Mucosa of stomach (tissue), 1 donor: ENCODE data around the gene HK3.
"Not testable (repeated sequence)": the region's sequence is repeated elsewhere in the genome, so short reads cannot be mapped to it uniquely, and the experiment has no call there.

ENCODE experiments used
- H3K27me3 ChIP-seq: one replicate; pipeline ENCODE4 v1.7.0; 2013; ENCODE audit warnings: mild to moderate bottlenecking, low read length; ENCODE audit not compliant: control insufficient read depth, insufficient read depth
- H3K36me3 ChIP-seq: one replicate; pipeline ENCODE4 v1.7.0; 2013; ENCODE audit warnings: low read length; ENCODE audit not compliant: control insufficient read depth, insufficient read depth
- H3K4me1 ChIP-seq: one replicate; pipeline ENCODE4 v1.7.0; 2013; ENCODE audit warnings: mild to moderate bottlenecking, low read length; ENCODE audit not compliant: control insufficient read depth, insufficient read depth
- H3K4me3 ChIP-seq: one replicate; pipeline ENCODE4 v1.7.0; 2013; ENCODE audit warnings: low read length
- H3K9ac ChIP-seq: one replicate; pipeline ENCODE4 v1.7.0; 2013; ENCODE audit warnings: mild to moderate bottlenecking, low read length, moderate library complexity
- H3K9me3 ChIP-seq: one replicate; pipeline ENCODE4 v1.7.0; 2013; ENCODE audit warnings: mild to moderate bottlenecking, low read length, moderate library complexity; ENCODE audit not compliant: control insufficient read depth
- donor health status: Pancreatic carcinoma.

The HK3 gene

GRCh38 chr5:176878906-176879662, 20.1 kb downstream of the HK3 start:
- Histone ChIP-seq H3K4me1 (no peaks in the 10 kb centered on the region), H3K4me3 (no peak overlapping the region), H3K9me3 (no peaks in the 10 kb centered on the region), H3K9ac (no peak overlapping the region), H3K36me3 (no peaks in the 10 kb centered on the region), H3K27me3 (peaks cover 11% of the 10 kb centered on the region)

DNA sequence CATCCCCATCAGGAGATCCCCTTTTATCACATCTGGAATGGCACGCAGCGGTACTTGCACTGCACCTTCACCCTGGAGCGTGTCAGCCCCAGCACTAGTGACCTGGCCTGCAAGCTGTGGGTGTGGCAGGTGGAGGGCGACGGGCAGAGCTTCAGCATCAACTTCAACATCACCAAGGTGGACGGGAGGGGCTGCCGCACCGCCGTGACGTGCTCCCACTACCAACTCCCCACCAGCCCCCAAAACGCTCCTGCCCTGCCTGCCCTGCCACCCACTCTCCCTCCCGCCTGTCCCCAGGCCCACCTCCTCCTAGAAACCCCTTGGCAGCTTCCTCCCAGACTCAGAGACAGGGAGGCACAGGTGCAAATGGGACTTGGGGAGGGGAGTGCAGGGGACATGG, 20.7 kb downstream of the HK3 start:
- H3K9me3 ChIP-seq = no peaks in the 10 kb centered on the region
- H3K4me1 ChIP-seq = no peaks in the 10 kb centered on the region
- H3K27me3 ChIP-seq = peaks cover 11% of the 10 kb centered on the region
- no peak overlapping the region for H3K4me3 ChIP-seq
- no peaks in the 10 kb centered on the region for H3K36me3 ChIP-seq
- H3K9ac ChIP-seq = no peak overlapping the region

DNA sequence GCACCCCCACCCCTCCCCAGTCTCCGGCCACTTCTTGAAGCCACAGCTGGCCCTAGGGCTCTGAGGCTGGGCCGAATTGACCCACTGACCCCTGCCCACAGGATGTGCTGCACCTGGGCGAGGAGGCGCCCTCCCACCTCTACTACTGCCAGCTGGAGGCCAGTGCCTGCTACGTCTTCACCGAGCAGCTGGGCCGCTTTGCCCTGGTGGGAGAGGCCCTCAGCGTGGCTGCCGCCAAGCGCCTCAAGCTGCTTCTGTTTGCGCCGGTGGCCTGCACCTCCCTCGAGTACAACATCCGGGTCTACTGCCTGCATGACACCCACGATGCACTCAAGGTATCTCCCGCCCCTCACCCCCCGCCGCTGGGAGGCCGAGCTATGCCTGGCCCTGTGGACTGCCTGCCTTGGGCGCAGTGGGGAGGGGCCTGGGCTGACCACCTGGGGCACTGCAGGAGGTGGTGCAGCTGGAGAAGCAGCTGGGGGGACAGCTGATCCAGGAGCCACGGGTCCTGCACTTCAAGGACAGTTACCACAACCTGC, 21.3 kb downstream of the HK3 start:
- Histone ChIP-seq H3K36me3 (no peaks in the 10 kb centered on the region), H3K4me1 (no peaks in the 10 kb centered on the region), H3K9me3 (no peaks in the 10 kb centered on the region), H3K27me3 (peaks cover 11% of the 10 kb centered on the region), H3K9ac (no peak overlapping the region), H3K4me3 (no peak overlapping the region)

- no peak overlapping the region for H3K4me3 ChIP-seq
- H3K9me3 ChIP-seq = no peaks in the 10 kb centered on the region
- peaks cover 11% of the 10 kb centered on the region for H3K27me3 ChIP-seq
- H3K36me3 ChIP-seq = no peaks in the 10 kb centered on the region
- H3K9ac ChIP-seq = no peak overlapping the region
- no peaks in the 10 kb centered on the region for H3K4me1 ChIP-seq
Measured at GRCh38 chr5:176876506-176877431, 22.4 kb downstream of the HK3 start.

- Histone ChIP-seq H3K4me3 (no peak overlapping the region), H3K9me3 (no peaks in the 10 kb centered on the region), H3K4me1 (no peaks in the 10 kb centered on the region), H3K36me3 (no peaks in the 10 kb centered on the region), H3K27me3 (peaks cover 11% of the 10 kb centered on the region), H3K9ac (no peak overlapping the region)
Measured at GRCh38 chr5:176875783-176876505, 23.2 kb downstream of the HK3 start.

GRCh38 chr5:176875014-176875550, 24.1 kb downstream of the HK3 start:
- H3K4me1 ChIP-seq = no peaks in the 10 kb centered on the region
- H3K36me3 ChIP-seq = no peaks in the 10 kb centered on the region
- H3K27me3 ChIP-seq = peaks cover 11% of the 10 kb centered on the region
- H3K9ac ChIP-seq = no peak overlapping the region
- no peak overlapping the region for H3K4me3 ChIP-seq
- no peaks in the 10 kb centered on the region for H3K9me3 ChIP-seq

- H3K9ac ChIP-seq = no peak overlapping the region
- H3K4me3 ChIP-seq = no peak overlapping the region
- no peaks in the 10 kb centered on the region for H3K9me3 ChIP-seq
- H3K4me1 ChIP-seq = no peaks in the 10 kb centered on the region
- no peaks in the 10 kb centered on the region for H3K36me3 ChIP-seq
- peaks cover 11% of the 10 kb centered on the region for H3K27me3 ChIP-seq
Measured at GRCh38 chr5:176874198-176874780, 24.9 kb downstream of the HK3 start.

GRCh38 chr5:176873541-176874172, 25.5 kb downstream of the HK3 start:
- Histone ChIP-seq H3K4me1 (no peaks in the 10 kb centered on the region), H3K9ac (no peak overlapping the region), H3K9me3 (no peaks in the 10 kb centered on the region), H3K27me3 (peaks cover 11% of the 10 kb centered on the region), H3K36me3 (no peaks in the 10 kb centered on the region), H3K4me3 (no peak overlapping the region)

DNA sequence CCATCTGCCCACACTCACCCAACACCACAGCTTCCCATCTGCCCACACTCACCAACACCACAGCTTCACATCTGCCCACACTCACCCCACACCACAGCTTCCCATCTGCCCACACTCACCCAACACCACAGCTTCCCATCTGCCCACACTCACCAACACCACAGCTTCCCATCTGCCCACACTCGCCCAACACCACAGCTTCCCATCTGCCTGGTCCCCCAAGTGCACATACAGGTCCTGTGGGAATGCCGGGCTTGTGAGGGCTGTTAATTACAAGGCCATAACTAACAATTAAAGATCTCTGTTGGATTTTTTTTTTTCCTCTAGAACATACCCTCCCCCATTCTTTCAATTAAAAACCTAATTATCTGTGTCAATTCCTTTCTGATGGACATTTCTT, 26.1 kb downstream of the HK3 start:
- not testable (repeated sequence) for H3K9ac ChIP-seq, H3K4me3 ChIP-seq, H3K4me1 ChIP-seq, H3K27me3 ChIP-seq, H3K9me3 ChIP-seq, H3K36me3 ChIP-seq

- H3K27me3 ChIP-seq, H3K4me3 ChIP-seq, H3K9me3 ChIP-seq, H3K9ac ChIP-seq, H3K36me3 ChIP-seq, H3K4me1 ChIP-seq: not testable (repeated sequence)
Measured at GRCh38 chr5:176872586-176872985, 26.6 kb downstream of the HK3 start.

DNA sequence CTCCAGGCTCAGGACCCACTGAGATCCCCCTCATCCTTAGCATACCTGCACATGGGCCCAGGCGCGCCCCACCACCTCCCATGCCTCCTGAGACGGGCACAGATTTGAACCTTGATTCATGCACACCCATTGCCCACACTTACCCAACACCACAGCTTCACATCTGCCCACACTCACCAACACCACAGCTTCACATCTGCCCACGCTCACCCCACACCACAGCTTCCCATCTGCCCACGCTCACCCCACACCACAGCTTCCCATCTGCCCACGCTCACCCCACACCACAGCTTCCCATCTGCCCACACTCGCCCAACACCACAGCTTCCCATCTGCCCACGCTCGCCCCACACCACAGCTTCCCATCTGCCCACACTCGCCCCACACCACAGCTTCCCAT, 28.5 kb downstream of the HK3 start:
- H3K27me3 ChIP-seq = peaks cover 20% of the 10 kb centered on the region
- not testable (repeated sequence) for H3K4me3 ChIP-seq, H3K36me3 ChIP-seq, H3K9me3 ChIP-seq, H3K9ac ChIP-seq, H3K4me1 ChIP-seq
